SK-N-SH (cell line): Measurements from ENCODE around the gene CSTB.

ENCODE experiments used
- CTCF ChIP-seq: fragments of 200-600 bp; sonication (generic); IDR thresholded peaks from 2 replicates; pipeline ENCODE4 v1.6.1; 2017; ENCODE audit warnings: antibody characterized with exemption, mild to moderate bottlenecking, moderate library complexity
- EZH2phosphoT487 ChIP-seq: fragments of 200-600 bp; sonication (generic); IDR thresholded peaks from 2 replicates; pipeline ENCODE4 v1.6.1; 2017; ENCODE audit warnings: low read depth, mixed run types, mild to moderate bottlenecking, antibody characterized with exemption, moderate library complexity, borderline replicate concordance
- FOXM1 ChIP-seq: IDR thresholded peaks from 2 replicates; pipeline ENCODE4 v1.4.0; 2012; ENCODE audit warnings: low read depth, mild to moderate bottlenecking
- MXI1 ChIP-seq: IDR thresholded peaks from 2 replicates; pipeline ENCODE4 v1.6.1; 2012; ENCODE audit warnings: mild to moderate bottlenecking, low read depth, low read length, improper control_type of control experiment
- POLR2AphosphoS5 ChIP-seq: IDR thresholded peaks from 2 replicates; pipeline ENCODE4 v1.6.1; 2012; ENCODE audit warnings: low read depth, low read length
- SIN3A ChIP-seq: IDR thresholded peaks from 2 replicates; pipeline ENCODE4 v1.6.1; 2012; ENCODE audit warnings: low read depth, mild to moderate bottlenecking, low read length, moderate library complexity, borderline replicate concordance
- YY1 ChIP-seq: IDR thresholded peaks from 2 replicates; pipeline ENCODE4 v1.4.0; 2012; ENCODE audit warnings: low read depth, mild to moderate bottlenecking

- TF ChIP-seq FOXM1 (no peak), CTCF (no peak), EZH2phosphoT487 (no peak), MXI1 (no peak), YY1 (no peak), SIN3A (no peak), POLR2AphosphoS5 (no peak)
These were observed 25.6 kb downstream of the CSTB start for GRCh38 chr21:43750339-43751033.
